ENCODE data around the gene DCBLD2.
"Not testable (repeated sequence)": the region's sequence is repeated elsewhere in the genome, so short reads cannot be mapped to it uniquely, and the experiment has no call there.

Gene DCBLD2

GRCh38 chr3:98890965-98891910, 10.3 kb downstream of the DCBLD2 start:
- DNase-seq (ENCODE audit: low read depth): no peak

- DNase-seq (ENCODE audit: low read depth): no peak
These were observed 11.2 kb downstream of the DCBLD2 start for GRCh38 chr3:98890181-98890835.

- DNase-seq (ENCODE audit: low read depth): no peak
These were observed 13.8 kb downstream of the DCBLD2 start for GRCh38 chr3:98887684-98888083.

- DNase-seq (ENCODE audit: low read depth): no peak
These were observed 15.0 kb downstream of the DCBLD2 start for GRCh38 chr3:98886525-98886924.

GRCh38 chr3:98885851-98886250, 15.6 kb downstream of the DCBLD2 start:
- peak; percentile 32 for DNase-seq (ENCODE audit: low read depth)

GRCh38 chr3:98884675-98885371, 16.7 kb downstream of the DCBLD2 start:
- DNase-seq (ENCODE audit: low read depth): peak; percentile 75

GRCh38 chr3:98882614-98883333, 18.7 kb downstream of the DCBLD2 start:
- DNase-seq (ENCODE audit: low read depth): not testable (repeated sequence)

- no peak for DNase-seq (ENCODE audit: low read depth)
These were observed 24.4 kb downstream of the DCBLD2 start for GRCh38 chr3:98877132-98877531.

- no peak for DNase-seq (ENCODE audit: low read depth)
These were observed 26.0 kb downstream of the DCBLD2 start for GRCh38 chr3:98875535-98875934.

- no peak for DNase-seq (ENCODE audit: low read depth)
These were observed 26.8 kb downstream of the DCBLD2 start for GRCh38 chr3:98874602-98875249.

GRCh38 chr3:98869391-98869790, 32.1 kb downstream of the DCBLD2 start:
- DNase-seq (ENCODE audit: low read depth): no peak

GRCh38 chr3:98857971-98858370, 43.5 kb downstream of the DCBLD2 start:
- not testable (repeated sequence) for DNase-seq (ENCODE audit: low read depth)

GRCh38 chr3:98857258-98857657, 44.2 kb downstream of the DCBLD2 start:
- DNase-seq (ENCODE audit: low read depth): not testable (repeated sequence)

GRCh38 chr3:98856724-98857123, 44.8 kb downstream of the DCBLD2 start:
- no peak for DNase-seq (ENCODE audit: low read depth)

GRCh38 chr3:98855806-98856400, 45.6 kb downstream of the DCBLD2 start:
- DNase-seq (ENCODE audit: low read depth): peak; percentile 90

GRCh38 chr3:98848108-98848507, 53.4 kb downstream of the DCBLD2 start:
- DNase-seq (ENCODE audit: low read depth): no peak

- DNase-seq (ENCODE audit: low read depth): peak; percentile 35
These were observed 55.4 kb downstream of the DCBLD2 start for GRCh38 chr3:98846101-98846500.

GRCh38 chr3:98843266-98843959, 58.1 kb downstream of the DCBLD2 start:
- DNase-seq (ENCODE audit: low read depth): no peak

- no peak for DNase-seq (ENCODE audit: low read depth)
These were observed 61.6 kb downstream of the DCBLD2 start for GRCh38 chr3:98839846-98840245.

GRCh38 chr3:98831060-98831459, 70.4 kb downstream of the DCBLD2 start:
- DNase-seq (ENCODE audit: low read depth): not testable (repeated sequence)

All from fibroblast of gingiva (primary cell).